Measurements from ENCODE around the gene ITPA.
"Not testable (repeated sequence)": the region's sequence is repeated elsewhere in the genome, so short reads cannot be mapped to it uniquely, and the experiment has no call there.

Gene ITPA

DNA sequence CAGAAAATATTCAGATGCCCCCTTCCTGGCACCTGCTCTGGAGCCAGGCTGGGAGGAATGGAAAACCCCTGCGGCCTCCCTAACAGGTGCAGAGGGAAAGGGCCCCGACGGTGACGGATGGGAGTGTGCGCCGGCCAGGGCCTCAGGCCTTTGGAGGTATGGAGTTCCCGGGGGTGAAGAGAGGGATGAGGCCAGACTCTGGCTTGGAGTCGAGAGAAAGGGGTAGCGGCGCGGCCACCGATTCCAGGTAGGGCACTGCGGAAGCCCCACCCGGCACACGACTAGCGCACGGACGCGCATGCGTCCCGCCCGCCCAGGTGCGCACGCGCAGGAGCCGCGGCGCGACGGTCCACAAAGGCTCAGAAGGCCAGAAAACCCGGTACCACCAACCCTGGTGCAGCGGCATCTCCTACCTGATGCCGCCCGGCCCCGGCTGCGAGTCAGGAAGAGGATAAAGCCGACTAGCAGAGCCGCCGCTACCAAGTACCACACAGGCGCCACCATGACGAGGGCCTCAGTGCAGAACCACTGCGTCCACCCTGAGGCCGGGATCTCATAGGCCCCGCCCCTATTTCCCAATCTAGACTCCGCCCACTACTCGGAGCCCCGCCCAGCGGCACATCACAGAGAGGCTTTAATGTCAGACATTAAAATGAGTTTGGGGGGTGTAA is 5.0 kb upstream of the ITPA start, which contains the start of gene DDRGK1:
Gene DDRGK1, minus strand, starts transcription at position 559 of the 671 bp plus-strand sequence. Its CDS starts 55 bp downstream, at position 504.
- Histone ChIP-seq H3K9me3 (ENCODE audit: control insufficient read depth, insufficient read depth, low read length) (no peaks in the 10 kb centered on the region), H3K4me1 (ENCODE audit: insufficient read depth, low read length) (no peaks in the 10 kb centered on the region; the same call in 1 of the 2 replicates), H3K36me3 (ENCODE audit: insufficient read depth, low read length) (peaks cover 11% of the 10 kb centered on the region), H3K9ac (ENCODE audit: low read depth, low read length) (peak within 1 kb of the TSS; percentile 97)

DNA sequence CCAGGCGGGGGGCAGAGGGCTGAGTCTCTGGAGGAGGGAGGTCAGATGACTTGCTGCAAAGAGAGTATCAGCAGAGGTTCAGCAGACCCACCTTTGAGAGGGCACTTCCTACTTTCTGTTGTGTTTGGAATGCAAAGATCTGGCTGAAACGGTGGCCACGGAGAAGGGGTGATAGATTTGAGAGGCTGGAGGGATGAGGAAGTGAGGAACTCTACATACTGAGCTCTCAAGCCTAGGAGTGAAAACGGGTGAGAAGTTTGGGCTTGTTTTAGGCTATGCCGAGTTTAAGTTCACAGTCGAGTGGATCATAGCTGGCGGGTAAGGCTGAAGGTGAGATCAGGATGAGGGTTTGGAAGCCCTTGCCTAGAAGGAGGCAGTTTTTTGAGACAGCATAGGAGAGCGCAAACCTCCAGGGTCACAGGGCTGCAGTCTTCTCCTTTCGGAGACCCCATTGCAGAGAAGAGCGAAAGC is 477 bp upstream of the ITPA start:
- Histone ChIP-seq H3K4me1 (ENCODE audit: insufficient read depth, low read length) (no peaks in the 10 kb centered on the region; the same call in 1 of the 2 replicates), H3K9ac (ENCODE audit: low read depth, low read length) (peak overlapping the region; percentile 71), H3K9me3 (ENCODE audit: control insufficient read depth, insufficient read depth, low read length) (no peaks in the 10 kb centered on the region), H3K36me3 (ENCODE audit: insufficient read depth, low read length) (peaks cover 5% of the 10 kb centered on the region; the same call in 1 of the 2 replicates)

- H3K4me1 ChIP-seq (ENCODE audit: insufficient read depth, low read length), result no peaks in the 10 kb centered on the region; the same call in 1 of the 2 replicates
- H3K9me3 ChIP-seq (ENCODE audit: control insufficient read depth, insufficient read depth, low read length), result no peaks in the 10 kb centered on the region
- H3K9ac ChIP-seq (ENCODE audit: low read depth, low read length), result peak overlapping the region; percentile 71
- peaks cover 5% of the 10 kb centered on the region; the same call in 1 of the 2 replicates for H3K36me3 ChIP-seq (ENCODE audit: insufficient read depth, low read length)
Observed at GRCh38 chr20:3209946-3210317, 634 bp downstream of the ITPA start.

DNA sequence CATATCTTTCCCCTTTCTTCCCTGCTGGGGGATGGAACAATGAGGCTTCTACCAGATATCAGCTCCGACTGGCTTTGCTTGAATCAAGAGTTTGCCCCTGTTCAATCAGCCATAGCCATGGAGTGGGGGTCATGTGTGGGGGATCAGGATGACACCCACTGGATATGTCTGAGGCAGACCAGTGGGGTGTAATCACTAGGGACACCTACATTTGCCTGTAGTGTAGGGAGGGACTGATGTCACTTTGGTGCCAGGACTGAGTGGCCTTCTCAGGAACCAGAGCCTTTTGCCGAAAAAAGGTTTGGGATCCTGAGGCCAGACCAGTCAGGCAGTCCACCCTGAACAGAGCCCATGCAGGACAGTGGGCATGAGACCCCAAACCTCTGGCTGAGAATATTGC is 1.0 kb downstream of the ITPA start:
- Histone ChIP-seq H3K9ac (ENCODE audit: low read depth, low read length) (peak overlapping the region; percentile 71), H3K4me1 (ENCODE audit: insufficient read depth, low read length) (no peaks in the 10 kb centered on the region; the same call in 1 of the 2 replicates), H3K9me3 (ENCODE audit: control insufficient read depth, insufficient read depth, low read length) (no peaks in the 10 kb centered on the region), H3K36me3 (ENCODE audit: insufficient read depth, low read length) (peaks cover 5% of the 10 kb centered on the region; the same call in 1 of the 2 replicates)

DNA sequence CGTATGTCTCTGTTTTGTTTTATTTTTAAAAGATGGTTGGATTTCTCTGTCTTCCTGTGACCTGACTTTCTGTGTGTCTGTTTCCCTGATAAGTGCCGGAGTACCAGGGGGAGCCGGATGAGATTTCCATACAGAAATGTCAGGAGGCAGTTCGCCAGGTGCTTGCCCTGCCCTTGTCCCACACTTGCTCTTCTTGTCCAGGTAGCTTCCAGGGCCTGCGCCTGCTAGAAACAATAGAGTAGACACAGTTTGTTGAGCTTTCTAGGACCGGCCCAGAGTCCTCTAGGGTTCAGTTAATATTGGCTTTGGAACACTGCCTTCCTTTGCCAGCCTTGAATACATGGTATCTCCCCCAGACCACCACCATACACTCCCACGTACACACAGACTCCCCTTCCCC is 3.9 kb downstream of the ITPA start:
- no peak overlapping the region for H3K9ac ChIP-seq (ENCODE audit: low read depth, low read length)
- H3K4me1 ChIP-seq (ENCODE audit: insufficient read depth, low read length), result no peaks in the 10 kb centered on the region; the same call in 1 of the 2 replicates
- H3K36me3 ChIP-seq (ENCODE audit: insufficient read depth, low read length), result peaks cover 5% of the 10 kb centered on the region; the same call in 1 of the 2 replicates

DNA sequence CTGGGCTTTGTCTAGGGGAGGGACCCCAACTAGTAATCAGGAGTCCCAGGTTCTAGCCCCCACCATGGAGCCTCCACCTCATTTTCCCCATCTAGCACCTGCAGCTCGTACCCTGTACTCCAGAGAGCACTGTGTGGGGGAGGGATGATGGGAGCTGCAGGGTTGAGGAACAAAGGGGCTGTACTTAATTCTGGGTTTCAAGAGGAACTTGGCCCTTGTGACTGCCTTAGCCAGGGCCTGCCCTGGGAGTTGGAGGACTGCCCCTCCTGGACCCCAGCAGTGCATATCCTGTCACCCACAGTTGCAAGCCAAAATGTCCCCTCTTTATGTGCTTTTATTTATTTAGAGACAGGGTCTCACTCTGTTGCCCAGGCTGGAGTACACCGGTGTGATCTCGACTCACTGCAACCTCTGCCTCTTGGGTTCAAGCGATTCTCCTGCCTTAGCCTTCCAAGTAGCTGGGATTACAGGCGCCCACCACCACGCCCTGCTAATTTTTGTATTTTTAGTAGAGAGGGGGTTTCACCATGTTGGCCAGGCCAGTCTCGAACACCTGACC is 6.1 kb downstream of the ITPA start:
- not testable (repeated sequence) for H3K36me3 ChIP-seq (ENCODE audit: insufficient read depth, low read length); H3K4me1 ChIP-seq (ENCODE audit: insufficient read depth, low read length); H3K9me3 ChIP-seq (ENCODE audit: control insufficient read depth, insufficient read depth, low read length); H3K9ac ChIP-seq (ENCODE audit: low read depth, low read length)

More for the DNA sequence above, 3.9 kb downstream of the ITPA start:
- H3K9me3 ChIP-seq (ENCODE audit: control insufficient read depth, insufficient read depth, low read length), result no peaks in the 10 kb centered on the region

- Histone ChIP-seq H3K9ac (ENCODE audit: low read depth, low read length) (no peak overlapping the region), H3K4me1 (ENCODE audit: insufficient read depth, low read length) (peaks cover 9% of the 10 kb centered on the region; the same call in 1 of the 2 replicates), H3K9me3 (ENCODE audit: control insufficient read depth, insufficient read depth, low read length) (no peaks in the 10 kb centered on the region), H3K36me3 (ENCODE audit: insufficient read depth, low read length) (peaks cover 9% of the 10 kb centered on the region)
Observed at GRCh38 chr20:3218307-3218988, 9.2 kb downstream of the ITPA start.

- Histone ChIP-seq H3K9ac (ENCODE audit: low read depth, low read length) (no peak overlapping the region), H3K9me3 (ENCODE audit: control insufficient read depth, insufficient read depth, low read length) (no peaks in the 10 kb centered on the region), H3K4me1 (ENCODE audit: insufficient read depth, low read length) (peaks cover 9% of the 10 kb centered on the region; the same call in 1 of the 2 replicates), H3K36me3 (ENCODE audit: insufficient read depth, low read length) (peaks cover 8% of the 10 kb centered on the region)
Observed at GRCh38 chr20:3221398-3222226, 12.3 kb downstream of the ITPA start.

DNA sequence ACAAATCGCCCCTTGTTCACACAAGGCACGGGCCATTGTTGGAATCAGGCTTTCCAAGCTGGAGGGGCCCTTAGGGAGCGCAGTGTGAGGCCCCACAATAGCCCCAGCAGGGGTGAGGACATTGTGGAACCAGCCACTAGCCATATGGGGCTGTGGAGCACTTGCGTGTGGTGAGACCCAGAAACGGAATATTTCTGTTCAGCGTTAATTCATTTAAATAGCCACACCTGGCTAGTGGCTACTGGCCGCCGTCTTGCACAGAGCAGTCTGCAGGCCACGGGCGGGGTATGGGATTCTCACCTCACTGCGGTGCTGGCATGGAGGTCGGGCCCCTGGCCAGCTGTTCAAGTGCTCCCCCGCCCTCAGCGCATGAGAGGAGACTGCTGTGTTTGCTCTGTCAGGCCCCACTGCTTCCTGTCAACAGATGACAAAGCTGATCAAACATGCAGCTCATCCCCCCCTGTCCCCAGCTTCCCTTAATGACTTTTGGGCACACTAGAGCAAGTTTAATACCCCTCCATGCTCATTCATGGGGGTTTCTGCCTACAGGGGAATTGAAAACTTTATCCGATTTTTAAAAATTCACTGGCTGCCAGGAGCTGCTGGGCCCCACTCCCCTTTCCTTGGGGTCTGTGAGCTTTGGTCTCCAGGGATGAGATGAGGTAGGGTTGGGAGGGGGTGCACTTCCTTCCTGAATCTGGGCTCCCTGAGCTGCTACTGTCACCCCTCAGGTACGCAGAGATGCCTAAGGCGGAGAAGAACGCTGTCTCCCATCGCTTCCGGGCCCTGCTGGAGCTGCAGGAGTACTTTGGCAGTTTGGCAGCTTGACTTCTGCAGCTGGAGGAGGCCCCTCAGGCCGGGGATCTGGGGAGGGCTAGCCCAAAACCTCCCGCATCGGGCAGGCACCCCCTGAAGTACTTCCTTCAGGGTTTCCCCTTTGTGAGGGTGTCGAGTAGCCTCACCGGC is 13.6 kb downstream of the ITPA start:
- Histone ChIP-seq H3K4me1 (ENCODE audit: insufficient read depth, low read length) (peaks cover 9% of the 10 kb centered on the region; the same call in 1 of the 2 replicates), H3K9ac (ENCODE audit: low read depth, low read length) (no peak overlapping the region), H3K36me3 (ENCODE audit: insufficient read depth, low read length) (peaks cover 8% of the 10 kb centered on the region), H3K9me3 (ENCODE audit: control insufficient read depth, insufficient read depth, low read length) (no peaks in the 10 kb centered on the region)

DNA sequence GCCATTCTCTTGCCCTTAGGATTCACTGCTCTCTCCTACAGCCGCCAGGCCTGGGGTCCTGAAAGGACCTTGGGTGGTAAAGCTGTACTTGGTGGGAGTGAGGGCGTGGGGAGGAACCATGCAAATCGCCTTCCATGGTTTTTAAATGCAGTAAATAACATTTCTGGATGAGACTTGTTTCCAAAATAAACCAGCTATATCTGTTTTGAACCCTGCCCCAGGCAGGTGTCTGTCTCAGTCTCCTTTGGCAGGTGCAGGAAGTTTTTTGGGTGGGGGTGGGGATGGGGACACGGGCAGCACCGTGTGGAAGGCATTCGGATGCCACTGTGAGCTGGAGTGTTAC is 14.3 kb downstream of the ITPA start:
- Histone ChIP-seq H3K9ac (ENCODE audit: low read depth, low read length) (no peak overlapping the region), H3K4me1 (ENCODE audit: insufficient read depth, low read length) (peaks cover 9% of the 10 kb centered on the region; the same call in 1 of the 2 replicates), H3K36me3 (ENCODE audit: insufficient read depth, low read length) (peaks cover 8% of the 10 kb centered on the region), H3K9me3 (ENCODE audit: control insufficient read depth, insufficient read depth, low read length) (no peaks in the 10 kb centered on the region)

GRCh38 chr20:3223994-3224680 is 14.8 kb downstream of the ITPA start:
- Histone ChIP-seq H3K4me1 (ENCODE audit: insufficient read depth, low read length) (peaks cover 9% of the 10 kb centered on the region; the same call in 1 of the 2 replicates), H3K9me3 (ENCODE audit: control insufficient read depth, insufficient read depth, low read length) (no peaks in the 10 kb centered on the region), H3K36me3 (ENCODE audit: insufficient read depth, low read length) (peaks cover 8% of the 10 kb centered on the region), H3K9ac (ENCODE audit: low read depth, low read length) (no peak overlapping the region)

DNA sequence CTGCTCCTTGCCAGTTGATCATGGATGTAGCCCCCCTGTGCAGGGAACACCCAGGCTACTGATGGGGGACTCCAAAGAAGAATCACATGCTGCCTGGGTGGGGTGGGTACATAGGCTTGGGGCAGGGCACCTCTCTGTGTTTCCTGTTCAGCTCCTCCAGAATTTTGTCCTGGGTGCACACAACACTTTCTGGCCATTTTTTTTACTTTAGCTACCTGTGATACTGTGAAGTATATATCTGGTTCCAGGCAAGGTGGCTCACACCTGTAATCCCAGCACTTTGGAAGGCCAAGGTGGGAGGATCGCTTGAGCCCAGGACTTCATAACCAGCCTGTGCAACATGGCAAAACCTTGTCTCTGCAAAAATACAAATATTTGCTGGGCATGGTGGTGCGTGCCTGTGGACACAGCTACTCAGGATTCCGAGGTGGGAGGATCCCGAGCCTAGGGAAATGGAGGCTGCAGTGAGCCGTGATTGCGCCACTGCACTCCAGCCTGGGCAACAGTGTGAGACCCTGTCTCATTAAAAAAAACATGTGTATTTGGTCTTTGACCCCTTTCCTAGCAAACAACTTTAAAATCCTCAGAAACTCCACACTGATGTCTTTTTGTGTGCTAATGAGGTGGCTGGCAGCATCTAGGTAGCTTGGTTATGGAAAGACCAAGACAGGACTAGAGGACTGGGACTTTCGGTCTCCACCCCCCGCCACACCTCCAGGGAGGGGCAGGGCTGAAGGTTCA is 15.6 kb downstream of the ITPA start:
- no peak overlapping the region for H3K9ac ChIP-seq (ENCODE audit: low read depth, low read length)

More for the DNA sequence above, 15.6 kb downstream of the ITPA start:
- Histone ChIP-seq H3K4me1 (ENCODE audit: insufficient read depth, low read length) (peaks cover 9% of the 10 kb centered on the region; the same call in 1 of the 2 replicates), H3K36me3 (ENCODE audit: insufficient read depth, low read length) (peaks cover 8% of the 10 kb centered on the region), H3K9me3 (ENCODE audit: control insufficient read depth, insufficient read depth, low read length) (no peaks in the 10 kb centered on the region)
